AG08396 (cell line): ENCODE measurements around the gene NANOS3.

Experiments
- DNase-seq: peaks from one replicate; pipeline ENCODE4 v3.0.0; 2012; ENCODE audit warnings: low spot score, mixed read lengths

The NANOS3 gene

GRCh38 chr19:13885826-13886365 lies 9.0 kb downstream of the NANOS3 start:
- DNase-seq = no peak

- no peak for DNase-seq
Measured at GRCh38 chr19:13887018-13887436, 10.1 kb downstream of the NANOS3 start.

GRCh38 chr19:13887517-13887916 lies 10.6 kb downstream of the NANOS3 start:
- no peak for DNase-seq

- DNase-seq = no peak
Measured at GRCh38 chr19:13888281-13888680, 11.3 kb downstream of the NANOS3 start.

- DNase-seq = no peak
Measured at GRCh38 chr19:13890136-13890535, 13.2 kb downstream of the NANOS3 start.

- no peak for DNase-seq
Measured at GRCh38 chr19:13892870-13893269, 15.9 kb downstream of the NANOS3 start.

GRCh38 chr19:13894552-13894951 lies 17.6 kb downstream of the NANOS3 start:
- no peak for DNase-seq

- no peak for DNase-seq
Measured at GRCh38 chr19:13896227-13896626, 19.3 kb downstream of the NANOS3 start.

GRCh38 chr19:13899393-13899792 lies 22.5 kb downstream of the NANOS3 start:
- no peak for DNase-seq

GRCh38 chr19:13899912-13900584 lies 23.1 kb downstream of the NANOS3 start:
- no peak for DNase-seq

GRCh38 chr19:13902993-13903555 lies 26.1 kb downstream of the NANOS3 start:
- no peak for DNase-seq

GRCh38 chr19:13905634-13906520 lies 28.9 kb downstream of the NANOS3 start, which contains the start of the genes BRME1 and CC2D1A:
TSS of gene BRME1 (minus strand) at chr19:13906117. CDS start at chr19:13904892, 1,225 bp downstream.
TSS of gene CC2D1A (plus strand) at chr19:13906201. CDS start at chr19:13906442, 241 bp downstream.
- peak; percentile 100 for DNase-seq

GRCh38 chr19:13906521-13906904 lies 29.6 kb downstream of the NANOS3 start:
- DNase-seq = no peak

GRCh38 chr19:13906910-13907309 lies 30.0 kb downstream of the NANOS3 start:
- DNase-seq = no peak

- no peak for DNase-seq
Measured at GRCh38 chr19:13908674-13909073, 31.7 kb downstream of the NANOS3 start.

GRCh38 chr19:13909430-13909829 lies 32.5 kb downstream of the NANOS3 start:
- no peak for DNase-seq

GRCh38 chr19:13913352-13913751 lies 36.4 kb downstream of the NANOS3 start:
- DNase-seq = no peak

GRCh38 chr19:13914777-13915176 lies 37.8 kb downstream of the NANOS3 start:
- DNase-seq = no peak

GRCh38 chr19:13917888-13918406 lies 41.0 kb downstream of the NANOS3 start:
- no peak for DNase-seq

GRCh38 chr19:13918726-13919411 lies 41.9 kb downstream of the NANOS3 start:
- DNase-seq = no peak

GRCh38 chr19:13920524-13920923 lies 43.6 kb downstream of the NANOS3 start:
- DNase-seq = no peak
